Sigmoid colon (tissue), 7 donors: ENCODE measurements around the gene SPESP1. TPM values are rescaled to one million over a fixed set of nuclear protein-coding genes. Genes with fewer than 3 reads are reported as not detected.

Experiments
- DNase-seq: peaks from one replicate; pipeline ENCODE4 v3.0.0-alpha.2; 2019
- H3K27ac ChIP-seq, 4 donors: fragments of 200-600 bp; sonication (generic); one replicate each; pipeline ENCODE4 v1.5.1; 2016 to 2019; ENCODE audit warnings: mild to moderate bottlenecking in 1 of 4
- H3K27me3 ChIP-seq, 3 donors: fragments of 200-600 bp; sonication (generic); one replicate each; pipeline ENCODE4 v1.5.1; 2019; ENCODE audit warnings: mild to moderate bottlenecking in 1 of 3
- H3K36me3 ChIP-seq, 4 donors: fragments of 200-600 bp; sonication (generic); one replicate each; pipeline ENCODE4 v1.5.1; 2016 to 2019
- H3K4me1 ChIP-seq, 4 donors: fragments of 200-600 bp; sonication (generic); one replicate each; pipeline ENCODE4 v1.5.1; 2017 to 2019
- H3K4me3 ChIP-seq, 4 donors: fragments of 200-600 bp; sonication (generic); one replicate each; pipeline ENCODE4 v1.5.1; 2017 to 2019; ENCODE audit warnings: mild to moderate bottlenecking in 2 of 4, moderate library complexity in 1 of 4
- H3K9me3 ChIP-seq, 4 donors: fragments of 200-600 bp in 3 of 4; sonication (generic) in 3 of 4; one replicate each; pipeline versions ENCODE4 v1.5.1 to v1.6.1; 2013 to 2019
- EP300 ChIP-seq, 4 donors: sonication (generic); formaldehyde crosslinking; IDR thresholded peaks; one replicate each; pipeline ENCODE4 v1.6.1; 2017; ENCODE audit warnings: antibody characterized with exemption in 4 of 4
- POLR2A ChIP-seq, 2 donors: fragments of 450-650 bp; IDR thresholded peaks; one replicate each; pipeline ENCODE4 v1.6.1; 2016; ENCODE audit warnings: antibody characterized with exemption in 2 of 2, mild to moderate bottlenecking in 2 of 2, moderate library complexity in 2 of 2
- POLR2AphosphoS5 ChIP-seq, 4 donors: sonication (generic); formaldehyde crosslinking; IDR thresholded peaks; one replicate each; pipeline ENCODE4 v1.6.1; 2017; ENCODE audit warnings: antibody characterized with exemption in 4 of 4
- WGBS, 2 donors: extraction: QIAGEN DNeasy Blood & Tissue Kit; methylation state at CpG; one replicate each; pipeline ENCODE4 v1.1.7; 2013; 5-methylcytosine and 5-hydroxymethylcytosine counted together
- intact Hi-C: fragments of 100-400 bp; cut with DNase I; formaldehyde crosslinking; loops from one replicate; pipeline ENCODE4 v1.15.1; 2023
- polyA plus RNA-seq, 3 donors: library from polyadenylated mRNA; stranded (reverse); fragments of 200-250 nt; gene quantifications; one replicate each; pipeline ENCODE4 v1.2.3, GENCODE V29; 2013
- total RNA-seq, 4 donors: library from RNA; depleted of rRNA; stranded (reverse); fragments of >200 nt; gene quantifications; one replicate each; pipeline ENCODE4 v1.1.0, GENCODE V29; 2016
- TF ChIP-seq, protein P1 (sequence below), 4 experiments: fragments of 450-650 bp in 3 of 4; fragments of 200-600 bp in 1 of 4; IDR thresholded peaks; one replicate each; pipeline ENCODE4 v1.5.1; 2016 to 2019; ENCODE audit warnings: antibody characterized with exemption in 4 of 4, mild to moderate bottlenecking in 3 of 4, moderate library complexity in 2 of 4
- donor health status: healthy with polysubstance abuse.
- donor health status: Bipolar disorder and iron deficiency.
- donor health status: healthy.

The SPESP1 gene
- total and polyA plus RNA-seq, 7 donors: 1.5 to 3.6 (median 2.7) TPM; not detected in 2

DNA sequence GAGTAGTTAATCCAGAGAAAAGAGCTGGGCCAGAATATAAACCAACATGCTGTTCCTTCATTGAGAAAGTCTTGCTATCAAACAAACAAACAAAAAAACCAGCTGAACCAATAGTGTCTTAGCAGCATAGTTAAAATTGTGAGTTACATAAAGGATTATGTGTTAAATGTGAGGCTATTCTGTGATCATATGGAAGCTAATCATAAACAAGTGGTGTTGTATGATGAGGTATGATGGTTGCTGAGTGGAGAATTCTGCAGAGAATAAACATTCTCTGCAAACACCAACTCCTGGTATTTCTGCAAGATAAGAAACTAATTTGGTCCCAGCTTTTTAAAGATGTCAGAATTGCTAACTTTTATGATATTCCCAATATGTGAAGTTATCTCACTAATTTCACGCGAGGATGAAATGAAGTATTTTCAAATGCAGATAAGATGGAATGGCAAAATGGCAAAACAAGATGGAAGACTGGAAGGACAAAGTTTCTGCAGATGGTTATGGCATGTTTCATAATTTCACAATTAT is 22.9 kb upstream of the SPESP1 start:
- WGBS, 2 donors: 97 to 98% methylated on average over 2 of the region's 2 CpGs
- no peak overlapping the region for H3K27ac ChIP-seq
- TF ChIP-seq, protein P1, sequence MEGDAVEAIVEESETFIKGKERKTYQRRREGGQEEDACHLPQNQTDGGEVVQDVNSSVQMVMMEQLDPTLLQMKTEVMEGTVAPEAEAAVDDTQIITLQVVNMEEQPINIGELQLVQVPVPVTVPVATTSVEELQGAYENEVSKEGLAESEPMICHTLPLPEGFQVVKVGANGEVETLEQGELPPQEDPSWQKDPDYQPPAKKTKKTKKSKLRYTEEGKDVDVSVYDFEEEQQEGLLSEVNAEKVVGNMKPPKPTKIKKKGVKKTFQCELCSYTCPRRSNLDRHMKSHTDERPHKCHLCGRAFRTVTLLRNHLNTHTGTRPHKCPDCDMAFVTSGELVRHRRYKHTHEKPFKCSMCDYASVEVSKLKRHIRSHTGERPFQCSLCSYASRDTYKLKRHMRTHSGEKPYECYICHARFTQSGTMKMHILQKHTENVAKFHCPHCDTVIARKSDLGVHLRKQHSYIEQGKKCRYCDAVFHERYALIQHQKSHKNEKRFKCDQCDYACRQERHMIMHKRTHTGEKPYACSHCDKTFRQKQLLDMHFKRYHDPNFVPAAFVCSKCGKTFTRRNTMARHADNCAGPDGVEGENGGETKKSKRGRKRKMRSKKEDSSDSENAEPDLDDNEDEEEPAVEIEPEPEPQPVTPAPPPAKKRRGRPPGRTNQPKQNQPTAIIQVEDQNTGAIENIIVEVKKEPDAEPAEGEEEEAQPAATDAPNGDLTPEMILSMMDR (IDR thresholded peaks at IDR 0.05): no peak
- TF ChIP-seq EP300 (IDR thresholded peaks at IDR 0.05) (no peak), POLR2A (IDR thresholded peaks at IDR 0.05) (no peak), POLR2AphosphoS5 (IDR thresholded peaks at IDR 0.05) (no peak)
- intact Hi-C loops: no loop called here
- no peaks in the 10 kb centered on the region for H3K36me3 ChIP-seq
- no peak overlapping the region for H3K4me3 ChIP-seq
- no peaks in the 10 kb centered on the region for H3K4me1 ChIP-seq
- DNase-seq: no peak
- H3K9me3 ChIP-seq: no peaks in the 10 kb centered on the region
- no peaks in the 10 kb centered on the region for H3K27me3 ChIP-seq

DNA sequence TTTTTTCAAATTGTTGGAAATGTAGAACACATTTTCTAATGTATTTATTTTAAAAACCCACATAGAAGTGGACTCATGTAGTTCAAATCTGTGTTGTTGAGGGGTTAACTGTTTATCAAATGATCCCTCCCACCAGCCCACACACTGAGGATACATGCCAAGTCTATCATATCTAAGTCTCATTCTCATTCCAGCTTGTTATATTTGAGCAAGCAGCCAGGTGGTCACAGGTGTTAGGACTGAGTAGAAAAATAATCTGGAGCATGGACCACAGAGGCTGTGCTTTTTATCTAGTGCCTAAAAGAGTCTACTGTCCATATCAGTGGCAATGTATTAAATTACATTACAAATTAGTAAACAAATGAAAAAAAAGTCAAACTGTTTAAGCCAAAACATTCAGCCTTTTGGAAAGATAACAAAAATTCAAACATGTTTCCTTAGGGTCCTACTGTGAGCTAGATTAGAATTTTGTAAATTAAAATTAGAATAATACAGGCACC is 20.7 kb upstream of the SPESP1 start:
- intact Hi-C loops: no loop called here
- TF ChIP-seq POLR2AphosphoS5 (IDR thresholded peaks at IDR 0.05) (no peak), POLR2A (IDR thresholded peaks at IDR 0.05) (no peak), EP300 (IDR thresholded peaks at IDR 0.05) (no peak)
- TF ChIP-seq, protein P1 (IDR thresholded peaks at IDR 0.05): no peak
- Histone ChIP-seq H3K4me1 (no peaks in the 10 kb centered on the region), H3K4me3 (no peak overlapping the region), H3K36me3 (no peaks in the 10 kb centered on the region), H3K27me3 (peaks cover 0 to 7% (median 0%) of the 10 kb centered on the region in 3 donors), H3K9me3 (no peaks in the 10 kb centered on the region), H3K27ac (no peak overlapping the region)
- DNase-seq: no peak

DNA sequence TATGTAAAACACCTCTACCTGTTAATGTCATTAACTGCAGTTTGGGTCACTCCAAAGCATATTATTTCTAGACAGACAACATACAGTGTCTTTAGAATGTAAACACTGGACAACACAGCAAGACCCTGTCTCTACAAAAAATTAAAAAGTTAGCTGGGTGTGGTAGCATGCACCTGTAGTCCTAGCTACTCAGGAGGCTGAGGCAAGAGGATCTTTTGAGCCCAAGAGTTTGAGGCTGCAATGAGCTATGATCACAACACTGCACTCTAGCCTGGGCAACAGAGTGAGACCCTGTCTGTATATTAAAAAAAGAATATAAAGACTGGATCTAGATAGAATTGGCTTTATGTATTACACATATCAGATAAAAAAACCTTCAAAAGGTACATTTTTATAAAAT is 20.0 kb upstream of the SPESP1 start:
- peaks cover 0 to 7% (median 0%) of the 10 kb centered on the region in 3 donors for H3K27me3 ChIP-seq
- no peak overlapping the region for H3K27ac ChIP-seq
- H3K4me1 ChIP-seq: no peaks in the 10 kb centered on the region
- TF ChIP-seq POLR2AphosphoS5 (IDR thresholded peaks at IDR 0.05) (no peak), POLR2A (IDR thresholded peaks at IDR 0.05) (no peak), EP300 (IDR thresholded peaks at IDR 0.05) (no peak)
- TF ChIP-seq, protein P1 (IDR thresholded peaks at IDR 0.05): no peak
- no peaks in the 10 kb centered on the region for H3K36me3 ChIP-seq
- intact Hi-C loops: no loop called here
- no peak for DNase-seq
- no peaks in the 10 kb centered on the region for H3K9me3 ChIP-seq
- H3K4me3 ChIP-seq: no peak overlapping the region

DNA sequence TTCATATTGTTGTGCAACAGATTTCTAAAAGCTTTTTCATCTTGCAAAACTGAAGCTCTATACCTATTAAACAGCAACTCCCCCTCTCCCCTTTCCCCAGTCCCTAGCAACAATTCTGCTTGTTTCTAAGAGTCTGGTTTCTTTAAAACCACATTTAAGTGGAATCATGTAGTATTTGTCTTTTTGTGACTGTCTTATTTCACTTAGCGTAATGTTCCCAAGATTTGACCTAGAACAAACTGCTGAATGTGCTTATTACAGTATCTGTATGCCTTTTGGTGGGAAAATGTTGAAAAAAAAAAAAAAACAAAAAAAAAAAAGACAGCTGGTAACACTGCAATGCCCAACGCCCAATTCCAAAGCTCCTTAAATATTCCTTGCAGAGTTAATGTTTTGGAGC is 19.5 kb upstream of the SPESP1 start:
- 73 to 90% methylated on average over 2 of the region's 2 CpGs for WGBS, 2 donors
- Histone ChIP-seq H3K9me3 (no peaks in the 10 kb centered on the region), H3K27ac (no peak overlapping the region), H3K4me3 (no peak overlapping the region), H3K36me3 (no peaks in the 10 kb centered on the region), H3K27me3 (peaks cover 0 to 7% (median 0%) of the 10 kb centered on the region in 3 donors), H3K4me1 (no peaks in the 10 kb centered on the region)
- TF ChIP-seq, protein P1 (IDR thresholded peaks at IDR 0.05): no peak
- no peak for TF ChIP-seq POLR2A (IDR thresholded peaks at IDR 0.05)
- TF ChIP-seq EP300 (IDR thresholded peaks at IDR 0.05): no peak
- no peak for TF ChIP-seq POLR2AphosphoS5 (IDR thresholded peaks at IDR 0.05)
- intact Hi-C loops: no loop called here
- DNase-seq: no peak

DNA sequence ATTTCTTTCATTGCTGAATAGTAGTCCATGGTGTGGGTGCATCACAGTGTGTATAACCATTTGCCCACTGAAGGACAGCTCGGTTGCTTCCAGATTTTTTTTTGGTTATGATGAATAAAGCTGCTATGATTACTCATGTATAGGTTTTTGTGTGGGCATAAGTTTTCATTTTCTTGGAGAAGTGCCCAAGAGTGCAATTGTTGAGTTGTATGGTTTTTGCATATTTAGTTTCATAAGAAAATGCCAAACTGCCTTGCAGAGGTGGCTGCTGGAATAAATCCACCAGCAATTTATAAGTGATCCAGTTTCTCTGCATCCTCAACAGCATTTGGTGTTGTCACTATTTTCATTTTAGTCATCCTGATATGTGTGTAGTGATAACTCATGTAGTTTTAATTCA is 8.4 kb upstream of the SPESP1 start:
- 0 to 1% methylated on average over 1 of the region's 1 CpG for WGBS, 2 donors
- TF ChIP-seq POLR2AphosphoS5 (IDR thresholded peaks at IDR 0.05): no peak
- H3K27me3 ChIP-seq: no peaks in the 10 kb centered on the region
- H3K27ac ChIP-seq: no peak overlapping the region
- intact Hi-C loops: no loop called here
- H3K4me3 ChIP-seq: no peak overlapping the region
- no peaks in the 10 kb centered on the region for H3K4me1 ChIP-seq
- H3K9me3 ChIP-seq: no peaks in the 10 kb centered on the region
- no peak for DNase-seq
- no peaks in the 10 kb centered on the region for H3K36me3 ChIP-seq
